HG03103 (cell line): Measurements from ENCODE around the gene SLC8B1.

Source experiments
- ATAC-seq: cut with Tn5 transposase; IDR thresholded peaks from one replicate; pipeline ENCODE4 v1.9.1; 2021; ENCODE audit warnings: low read depth; ENCODE audit not compliant: unreplicated experiment

SLC8B1 gene

DNA sequence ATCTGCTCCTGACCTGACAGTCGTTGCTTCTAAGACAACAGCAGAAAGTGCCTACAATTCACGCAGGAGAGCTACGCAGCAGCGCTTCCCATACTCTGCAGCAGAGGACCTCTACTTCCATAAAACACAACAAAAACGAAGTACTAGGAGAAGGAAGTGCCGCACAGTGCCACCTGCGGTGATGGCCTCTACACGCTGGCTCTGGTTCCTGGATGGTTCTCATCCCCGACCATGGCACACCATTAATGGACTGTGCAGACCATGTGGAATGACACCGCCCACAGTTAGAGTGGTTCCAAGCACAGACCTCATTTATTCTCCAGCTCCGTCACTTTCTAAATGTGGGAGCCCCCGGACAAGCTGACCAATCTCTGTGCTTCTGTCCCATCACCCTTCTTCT, 85.4 kb downstream of the SLC8B1 start:
- ATAC-seq = no peak

DNA sequence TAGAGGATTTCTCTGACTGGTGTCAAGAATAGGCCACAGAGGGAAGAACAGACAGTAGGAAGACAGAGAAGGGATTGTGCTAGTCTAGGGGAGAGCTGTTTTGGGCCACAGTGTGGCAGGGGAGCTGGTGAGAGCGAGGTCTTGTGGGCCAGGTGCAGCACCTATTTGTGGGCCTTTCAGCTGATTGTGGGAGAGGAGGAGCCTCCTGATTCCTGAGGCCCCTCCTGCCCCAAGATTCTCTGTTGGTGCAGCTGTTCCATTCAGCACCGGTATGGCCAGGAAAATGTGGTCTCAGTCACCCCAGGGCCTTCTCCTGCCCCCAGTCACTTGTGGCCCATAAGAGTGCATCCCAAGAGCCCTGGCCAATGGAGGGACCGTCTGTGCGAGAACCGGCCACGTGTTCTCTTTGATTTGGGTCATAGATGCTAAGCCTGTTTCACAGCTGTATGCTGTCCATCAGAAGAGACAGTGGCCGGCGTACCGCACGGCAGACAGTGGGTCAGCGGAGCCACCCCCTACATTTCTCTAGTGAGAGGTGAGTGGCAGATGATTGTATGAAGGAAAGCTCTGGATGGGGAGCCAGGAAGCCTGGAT, 86.0 kb downstream of the SLC8B1 start:
- ATAC-seq = no peak
